NCI-H1417 treated with DMSO at 0.1 percent for 48 hours (cell line): ENCODE measurements around the gene COL20A1.
"Not testable (repeated sequence)": the region's sequence is repeated elsewhere in the genome, so short reads cannot be mapped to it uniquely, and the experiment has no call there.

Experiments
- DNase-seq: peaks from one replicate; lab custom pipeline; 2025; lab: John Stamatoyannopoulos, UW

Gene COL20A1

DNA sequence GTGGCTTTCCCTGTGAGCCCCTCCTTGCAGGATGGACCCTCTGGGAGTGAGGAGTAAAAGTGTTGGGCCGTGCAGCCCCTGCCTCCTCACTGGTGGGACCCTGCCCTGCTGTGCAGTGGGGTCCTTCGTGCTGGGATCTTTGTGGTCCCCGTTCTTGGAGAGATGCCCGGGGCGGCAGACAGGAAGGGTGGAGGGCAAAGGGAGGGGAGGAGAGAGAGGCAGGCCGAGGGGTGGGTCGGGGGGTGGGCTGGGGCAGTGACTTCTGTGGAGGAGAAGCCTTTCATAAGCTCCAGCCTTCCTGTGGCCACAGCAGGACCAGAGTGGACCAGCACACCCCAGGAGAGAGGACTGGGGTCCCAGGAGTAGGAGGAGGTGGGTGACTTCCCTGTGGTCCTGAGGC lies at the start of gene COL20A1:
Gene COL20A1, plus strand, starts transcription at position 283 of the 400 bp plus-strand sequence. CDS start 1,922 bp downstream, outside the sequence.
- no peak for DNase-seq

DNA sequence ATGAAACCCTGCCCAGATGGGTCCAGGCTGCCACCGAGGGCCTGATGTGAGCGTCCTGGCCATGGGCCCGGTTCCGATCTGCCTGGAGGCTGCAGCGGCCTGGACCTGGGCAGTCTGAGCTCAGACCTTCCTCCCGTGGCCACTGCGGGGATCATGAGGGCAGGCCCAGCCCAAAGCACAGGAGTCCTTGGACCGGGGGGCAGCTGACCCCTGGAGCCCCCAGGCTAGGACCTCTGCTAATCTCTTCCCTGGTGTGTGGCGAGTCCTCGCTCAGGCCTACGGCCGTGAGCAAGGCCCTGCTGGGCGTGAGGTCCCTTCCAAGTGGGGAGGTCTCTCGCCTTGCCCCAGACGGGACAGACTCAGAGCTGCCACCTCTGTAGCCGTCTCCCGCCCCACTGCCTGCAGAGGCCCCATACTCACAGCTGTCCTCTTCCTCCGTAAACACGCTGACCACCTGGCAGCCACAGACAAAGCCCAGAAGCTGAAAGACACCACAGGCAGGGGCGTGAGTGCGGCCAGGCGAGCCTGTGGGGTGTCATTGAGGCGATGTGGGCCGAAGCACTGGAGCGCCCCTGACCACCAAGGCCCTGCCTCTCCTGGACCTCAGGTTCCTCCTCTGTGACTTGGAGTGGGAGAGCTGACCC lies 49.3 kb upstream of the COL20A1 start:
- DNase-seq, result no peak

DNA sequence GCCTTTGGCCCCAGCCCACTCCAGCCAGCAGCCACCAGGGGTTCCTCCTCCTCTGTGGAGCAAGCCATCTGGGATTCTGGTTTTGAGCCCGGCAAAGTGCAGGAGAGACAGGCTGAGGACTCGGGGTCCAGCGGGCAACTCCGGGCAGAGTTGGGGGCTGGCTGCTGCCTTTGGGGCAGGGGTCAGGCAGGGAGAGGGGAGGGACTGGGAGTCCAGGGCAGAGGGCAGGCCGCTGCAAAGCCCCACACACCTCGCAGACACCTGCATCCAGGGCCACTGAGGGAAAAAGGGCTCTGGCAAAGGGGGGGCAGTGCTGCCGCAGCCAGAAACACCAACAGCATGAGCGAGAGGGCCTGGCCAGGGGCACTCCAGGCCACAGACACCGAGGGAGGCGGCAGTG lies 48.5 kb upstream of the COL20A1 start:
- no peak for DNase-seq

DNA sequence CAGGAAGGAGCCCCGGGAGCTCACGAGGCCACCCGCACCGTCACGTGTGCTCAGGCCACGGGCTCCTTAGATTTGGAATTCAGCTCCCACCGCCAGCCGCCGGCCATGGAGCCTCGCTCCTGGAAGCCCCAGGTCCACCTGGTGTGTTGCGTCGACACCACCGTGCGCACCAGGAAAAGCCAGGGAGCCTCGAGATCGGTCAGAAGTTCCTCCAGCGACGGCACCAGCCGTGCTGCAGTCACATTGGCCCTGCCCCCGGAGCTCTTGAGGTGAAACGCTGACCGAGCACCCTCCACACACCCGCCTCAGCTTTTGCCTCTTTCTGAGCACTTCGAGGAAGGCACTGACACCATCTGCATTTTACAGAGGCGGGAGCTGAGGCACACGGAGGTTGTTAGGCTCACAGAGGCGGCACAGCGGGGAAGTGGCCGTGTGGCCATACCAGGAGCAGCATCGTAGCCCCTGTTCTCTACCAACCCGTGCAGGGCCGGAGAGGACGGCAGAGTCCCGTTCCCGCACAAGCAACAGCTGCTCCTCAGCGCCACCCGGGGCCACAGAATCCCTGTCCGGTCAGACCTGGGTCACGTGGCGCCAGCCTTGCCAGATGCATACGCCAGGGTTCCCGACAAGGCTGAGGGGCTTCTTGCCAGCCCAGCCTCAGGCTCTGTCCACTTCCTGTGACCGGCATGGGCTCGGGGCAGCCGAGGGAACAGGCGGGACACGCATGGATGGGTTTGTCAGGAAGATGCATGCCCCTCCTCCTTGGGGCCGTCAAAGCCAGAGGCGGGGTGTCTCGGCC lies 46.3 kb upstream of the COL20A1 start:
- no peak for DNase-seq

DNA sequence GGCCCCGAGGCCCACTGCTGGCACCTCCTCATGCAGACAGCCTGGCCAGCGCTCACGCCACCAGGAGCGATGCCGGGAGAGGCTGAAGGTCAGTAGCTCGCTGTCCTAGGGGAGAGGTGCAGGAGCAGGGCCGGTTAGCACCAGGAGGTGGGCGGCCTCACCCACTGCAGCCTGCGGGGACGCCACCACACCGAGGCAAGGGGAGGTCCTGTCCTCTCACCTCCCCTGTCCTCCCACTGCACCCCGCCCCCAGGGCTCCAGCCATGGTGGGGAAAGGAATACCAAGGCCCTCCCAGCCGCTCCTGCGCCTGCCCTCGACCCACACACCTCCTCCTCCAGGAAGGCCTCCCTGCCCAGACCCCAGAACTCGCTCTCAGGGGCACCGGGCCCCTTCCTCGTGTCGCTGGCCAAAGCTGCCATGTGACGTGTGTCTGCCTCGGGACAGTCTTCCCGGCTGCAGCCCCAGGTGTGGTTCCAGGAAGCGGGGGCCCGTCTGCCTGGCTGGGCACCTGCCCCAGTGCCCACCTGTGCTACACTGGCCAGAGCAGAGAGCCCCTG lies 45.2 kb upstream of the COL20A1 start:
- no peak for DNase-seq

DNA sequence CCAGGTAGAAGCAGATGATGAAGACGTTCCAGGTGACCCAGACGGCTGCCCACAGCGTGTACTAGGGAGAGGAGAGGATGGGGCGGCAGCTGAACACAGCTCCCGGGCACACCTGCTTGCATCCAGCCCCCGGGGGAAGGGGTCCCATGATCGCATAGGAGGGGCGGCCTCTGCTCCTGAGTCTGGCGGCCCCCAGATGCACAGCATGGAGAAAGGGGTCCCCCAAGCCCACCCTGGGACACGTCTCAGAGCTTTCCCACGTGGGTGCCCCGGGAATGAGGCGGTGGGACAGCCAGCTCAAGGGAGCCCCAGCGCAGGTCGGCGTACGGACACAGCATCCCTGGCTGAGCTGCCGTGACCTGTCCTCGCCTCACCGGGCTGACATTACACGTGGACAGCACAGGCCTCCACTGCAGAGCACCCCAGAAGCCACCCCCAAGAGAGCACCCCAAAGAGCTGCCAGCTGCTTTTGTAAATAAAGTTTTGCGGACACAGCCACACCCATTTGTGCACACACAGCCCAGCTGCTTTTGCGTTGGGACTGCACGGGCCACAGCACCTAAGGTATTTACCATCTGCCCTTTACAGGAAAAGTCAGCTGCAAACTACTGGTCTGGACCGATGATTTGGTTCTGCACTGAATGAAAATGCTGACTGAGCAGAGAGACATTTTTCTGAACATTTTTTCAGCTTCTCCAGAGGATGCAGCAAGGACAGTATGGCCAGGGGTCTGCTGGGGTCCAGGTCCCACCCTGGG lies 44.0 kb upstream of the COL20A1 start:
- DNase-seq, result no peak

DNA sequence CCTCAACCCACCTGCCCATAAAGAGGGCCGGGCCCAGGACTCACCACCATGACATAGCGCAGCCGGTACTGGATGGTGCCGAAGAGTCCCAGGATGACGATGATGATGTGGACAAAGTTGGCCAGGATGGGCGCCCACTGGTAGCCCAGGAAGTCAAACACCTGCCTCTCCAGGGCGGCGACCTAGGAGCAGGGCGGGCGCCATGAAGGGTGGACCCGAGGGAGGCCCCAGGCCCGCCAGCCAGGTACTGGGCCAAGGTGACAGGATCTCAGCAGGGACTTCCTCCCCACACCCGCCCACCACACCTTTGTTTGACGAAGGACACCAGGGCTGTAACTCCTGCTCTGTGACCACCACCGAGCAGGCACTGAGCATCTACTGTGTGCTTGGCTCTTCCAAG lies 43.1 kb upstream of the COL20A1 start:
- DNase-seq, result no peak

DNA sequence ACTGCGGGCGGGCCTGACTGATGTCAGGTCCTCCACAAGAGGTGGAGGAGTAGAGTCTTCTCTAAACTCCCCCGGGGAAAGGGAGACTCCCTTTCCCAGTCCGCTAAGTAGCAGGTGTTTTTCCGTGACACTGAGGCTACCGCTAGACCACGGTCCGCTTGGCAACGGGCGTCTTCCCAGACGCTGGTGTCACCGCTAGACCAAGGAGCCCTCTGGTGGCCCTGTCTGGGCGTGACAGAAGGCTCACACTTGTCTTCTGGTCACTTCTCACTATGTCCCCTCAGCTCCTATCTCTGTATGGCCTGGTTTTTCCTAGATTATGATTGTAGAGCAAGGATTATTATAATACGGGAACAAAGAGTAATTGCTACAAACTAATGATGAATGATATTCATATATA lies 41.6 kb upstream of the COL20A1 start:
- DNase-seq, result not testable (repeated sequence)

DNA sequence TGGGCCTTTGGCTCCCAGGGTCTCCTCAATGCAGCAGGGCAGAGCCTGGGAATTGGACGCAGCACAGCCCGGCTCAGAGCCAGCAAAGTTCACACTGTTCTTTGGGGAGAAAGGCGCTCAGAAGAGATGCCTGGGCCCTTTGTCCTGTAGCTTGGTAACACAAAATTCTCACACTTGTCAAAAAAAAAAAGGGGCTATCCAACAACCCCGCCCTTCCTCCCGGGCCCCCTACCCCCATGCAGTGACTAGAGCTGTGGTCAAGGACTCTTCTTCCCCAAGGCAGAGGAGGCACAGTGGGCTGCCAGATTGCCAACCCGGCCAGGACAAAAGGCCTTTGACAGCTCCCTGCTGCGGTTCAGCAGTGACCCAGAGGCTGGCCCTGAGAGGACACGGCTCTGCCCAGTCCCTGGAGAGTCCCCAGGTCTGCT lies 40.7 kb upstream of the COL20A1 start:
- DNase-seq, result no peak

DNA sequence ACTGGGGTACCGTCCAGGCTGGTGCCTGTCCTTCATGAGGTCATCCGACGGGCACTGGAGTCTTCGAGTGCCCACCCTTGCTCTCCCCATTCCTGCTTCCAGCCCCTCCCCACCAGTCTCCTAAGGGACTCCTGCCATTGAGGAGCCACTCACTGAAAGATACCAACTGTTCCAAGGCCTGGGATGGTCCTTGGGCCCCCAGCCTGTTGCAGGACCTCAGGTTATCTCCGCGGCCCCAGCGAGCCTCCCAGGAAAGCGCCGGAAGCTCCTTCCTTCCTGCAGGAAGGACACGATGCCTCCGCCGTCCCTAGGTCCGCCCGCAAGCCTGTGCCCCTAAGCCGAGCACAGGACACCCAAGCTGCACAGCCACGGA lies 39.9 kb upstream of the COL20A1 start:
- DNase-seq, result no peak

DNA sequence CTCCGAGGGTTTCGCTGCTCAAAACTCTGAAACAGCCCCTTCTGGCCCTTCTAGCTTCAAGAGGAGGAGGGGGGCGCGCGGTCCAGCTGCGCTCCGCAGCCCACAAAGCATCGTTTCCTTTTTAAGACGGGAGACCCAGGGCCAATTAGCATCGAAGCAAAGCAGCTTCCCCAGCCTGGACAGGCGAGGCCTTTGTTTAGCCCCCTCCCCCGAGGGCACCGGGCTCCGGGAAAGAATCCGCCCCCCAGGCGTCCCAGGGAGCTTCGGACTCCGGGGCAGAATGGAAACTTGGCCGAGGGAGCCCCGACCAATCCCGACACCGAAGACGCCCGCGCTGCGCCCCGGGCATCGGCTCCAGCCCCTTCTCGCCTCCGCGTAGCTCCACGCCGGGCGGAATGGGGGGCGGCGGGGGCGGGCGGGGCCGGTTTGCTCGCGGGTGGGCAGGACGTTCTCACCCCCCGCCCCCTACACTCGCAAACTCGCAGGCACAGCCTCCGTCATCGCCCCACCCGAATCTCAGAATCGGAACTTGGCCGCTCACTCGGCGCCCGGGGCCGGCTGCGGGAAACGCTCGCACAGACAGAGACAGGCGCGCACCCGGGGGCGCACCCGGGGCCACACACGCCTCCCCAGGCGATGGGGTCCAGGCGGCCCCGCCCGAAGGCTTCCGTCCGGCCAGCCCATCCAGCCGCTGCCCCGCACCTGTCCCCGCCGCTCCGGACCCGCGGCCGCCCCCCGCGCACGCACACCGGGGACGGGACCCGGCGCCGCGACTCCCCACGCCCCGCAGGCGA lies 39.4 kb upstream of the COL20A1 start:
- DNase-seq, result no peak

DNA sequence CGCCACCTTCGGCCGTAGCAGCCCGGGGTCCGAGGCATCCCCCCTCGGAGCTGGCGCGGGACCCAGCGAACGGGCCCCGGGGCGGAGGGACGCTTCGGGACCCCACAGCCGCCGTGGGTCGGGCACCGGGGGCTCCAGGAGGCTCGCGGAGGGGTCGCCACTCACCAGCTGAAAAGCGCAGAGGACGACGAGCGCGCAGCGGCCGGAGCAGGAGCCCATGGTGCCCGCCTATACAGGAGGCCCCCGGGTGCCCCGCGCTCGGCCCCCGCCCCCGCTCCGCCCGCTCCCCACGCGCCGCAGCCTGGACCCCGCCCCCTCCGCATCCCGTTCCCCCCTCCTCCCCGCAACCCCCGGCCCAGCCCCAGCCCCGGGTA lies 38.8 kb upstream of the COL20A1 start, which contains the start of gene NKAIN4:
Gene NKAIN4, minus strand, starts transcription at position 232 of the 374 bp plus-strand sequence. Its CDS starts 13 bp downstream, at position 219.
- DNase-seq, result no peak

DNA sequence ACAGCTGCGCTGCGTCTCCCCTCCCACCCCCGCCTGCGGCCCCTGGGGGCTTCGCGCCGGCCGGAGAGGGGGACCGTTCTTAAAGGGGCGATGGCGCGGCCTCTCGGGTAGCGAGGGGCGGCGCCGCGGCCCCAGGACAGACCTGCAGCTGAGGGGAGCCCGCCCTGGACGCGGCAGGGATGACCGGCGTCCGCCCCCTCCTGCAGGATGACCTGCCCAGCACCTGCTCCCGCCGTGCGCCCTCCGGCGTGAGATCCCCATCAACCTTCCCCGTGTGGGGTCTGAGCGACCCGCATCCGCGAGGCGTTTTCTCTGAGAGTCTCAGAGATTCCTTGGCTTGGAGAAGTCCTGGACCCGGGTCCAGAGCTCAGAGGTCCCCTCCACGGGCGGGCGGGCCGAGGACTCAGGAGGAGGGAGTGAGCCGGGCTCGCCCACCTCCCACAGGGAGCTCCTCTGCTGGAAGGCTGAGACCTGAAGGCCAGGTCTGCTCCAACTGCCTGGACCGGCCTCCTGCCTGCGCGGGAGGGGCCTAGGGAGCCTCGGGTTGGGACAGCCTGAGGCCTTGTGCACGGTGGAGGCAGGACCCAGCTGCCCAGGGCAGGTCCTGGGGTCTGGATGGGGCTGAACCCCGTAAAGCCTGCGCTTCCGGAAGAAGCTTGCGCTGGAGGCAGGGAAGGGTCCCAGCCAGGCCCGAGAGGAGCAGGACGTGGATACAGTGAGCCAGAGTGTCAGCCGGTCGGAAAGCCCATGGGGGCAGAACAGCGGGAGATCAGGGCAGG lies 38.2 kb upstream of the COL20A1 start:
- DNase-seq, result no peak

DNA sequence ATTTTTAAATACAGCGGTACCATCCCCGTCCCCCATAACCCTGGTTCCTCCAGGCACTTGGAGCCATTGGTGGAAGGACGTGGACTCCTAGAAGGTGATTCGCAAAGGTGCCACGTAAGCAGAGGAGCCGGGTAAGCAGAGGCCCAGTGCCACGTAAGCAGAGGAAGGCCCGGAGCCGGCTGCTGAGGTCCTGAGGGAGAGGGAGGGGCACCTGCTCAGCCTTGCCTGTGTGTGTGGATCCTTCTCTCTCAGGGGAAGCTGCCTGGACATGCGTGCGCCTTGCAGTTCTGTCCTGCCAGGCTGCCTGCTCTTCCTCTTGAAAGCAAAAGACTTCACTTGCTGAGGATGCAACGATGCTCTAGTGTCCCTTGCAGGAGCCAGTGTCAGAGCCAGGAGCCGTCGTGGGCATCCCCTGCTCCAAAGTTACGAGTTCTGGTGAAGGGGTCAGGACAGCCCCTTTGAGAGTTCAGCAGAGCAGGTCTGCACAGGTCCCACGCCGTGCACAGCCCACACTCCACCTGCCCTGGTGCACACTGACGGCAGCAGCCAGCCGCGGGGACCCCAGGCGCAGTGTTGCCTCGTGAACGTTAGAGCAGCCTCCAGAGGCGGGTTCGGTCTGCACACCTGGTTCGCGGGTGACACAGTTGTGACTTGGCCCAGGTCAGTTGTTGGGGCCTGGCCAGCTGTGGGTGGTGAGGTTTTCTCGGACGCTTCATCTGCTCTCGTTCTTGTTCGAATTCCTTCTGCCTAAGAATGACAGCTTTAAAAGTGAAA lies 36.9 kb upstream of the COL20A1 start:
- DNase-seq, result no peak

DNA sequence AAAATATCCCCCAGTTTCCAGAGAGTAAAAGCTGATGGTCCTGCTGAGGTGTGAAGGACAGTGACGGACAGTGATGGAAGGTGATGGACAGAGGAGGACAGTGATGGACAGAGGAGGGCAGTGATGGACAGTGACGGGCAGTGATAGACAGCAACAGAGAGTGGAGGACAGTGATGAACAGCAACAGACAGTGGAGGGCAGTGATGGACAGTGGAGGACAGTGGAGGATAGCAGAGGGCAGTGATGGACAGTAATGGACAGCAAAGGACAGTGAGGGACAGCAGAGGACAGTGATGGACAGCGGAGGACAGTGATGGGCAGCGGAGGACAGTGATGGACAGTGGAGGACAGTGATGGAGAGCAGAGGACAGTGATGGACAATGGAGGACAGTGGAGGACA lies 36.0 kb upstream of the COL20A1 start:
- no peak for DNase-seq

DNA sequence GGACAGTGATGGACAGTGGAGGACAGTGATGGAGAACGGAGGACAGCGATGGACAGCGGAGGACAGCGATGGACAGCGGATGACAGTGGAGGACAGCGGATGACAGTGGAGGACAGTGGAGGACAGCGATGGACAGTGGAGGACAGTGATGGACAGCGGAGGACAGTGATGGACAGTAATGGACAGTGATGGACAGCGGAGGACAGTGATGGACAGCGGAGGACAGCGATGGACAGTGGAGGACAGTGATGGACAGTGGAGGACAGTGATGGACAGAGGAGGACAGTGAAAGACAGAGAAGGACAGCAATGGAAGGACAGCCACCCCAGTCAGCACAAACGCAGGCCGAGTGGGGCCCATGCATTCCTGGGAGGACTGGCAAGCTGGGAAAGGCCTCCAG lies 35.4 kb upstream of the COL20A1 start:
- no peak for DNase-seq

DNA sequence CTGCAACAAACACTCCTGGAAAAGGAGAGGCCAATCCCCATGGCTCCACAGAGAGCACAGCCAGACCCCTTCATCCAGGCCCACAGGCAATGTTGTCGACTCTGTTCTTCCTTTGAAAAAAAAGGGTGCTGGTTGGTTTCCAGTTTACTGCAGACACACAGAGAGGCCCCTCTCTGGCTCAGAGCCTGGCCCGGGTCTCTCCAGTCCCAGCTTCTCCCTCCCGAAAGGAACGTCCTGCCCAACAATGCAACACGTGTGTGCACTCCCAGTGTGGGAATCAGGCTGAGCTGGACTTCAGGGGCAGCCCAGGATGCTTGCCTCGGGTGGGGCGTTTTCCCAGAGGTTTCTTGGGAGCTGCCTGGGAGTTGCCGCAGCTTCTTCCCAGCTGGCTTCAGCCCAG lies 34.2 kb upstream of the COL20A1 start:
- no peak for DNase-seq

DNA sequence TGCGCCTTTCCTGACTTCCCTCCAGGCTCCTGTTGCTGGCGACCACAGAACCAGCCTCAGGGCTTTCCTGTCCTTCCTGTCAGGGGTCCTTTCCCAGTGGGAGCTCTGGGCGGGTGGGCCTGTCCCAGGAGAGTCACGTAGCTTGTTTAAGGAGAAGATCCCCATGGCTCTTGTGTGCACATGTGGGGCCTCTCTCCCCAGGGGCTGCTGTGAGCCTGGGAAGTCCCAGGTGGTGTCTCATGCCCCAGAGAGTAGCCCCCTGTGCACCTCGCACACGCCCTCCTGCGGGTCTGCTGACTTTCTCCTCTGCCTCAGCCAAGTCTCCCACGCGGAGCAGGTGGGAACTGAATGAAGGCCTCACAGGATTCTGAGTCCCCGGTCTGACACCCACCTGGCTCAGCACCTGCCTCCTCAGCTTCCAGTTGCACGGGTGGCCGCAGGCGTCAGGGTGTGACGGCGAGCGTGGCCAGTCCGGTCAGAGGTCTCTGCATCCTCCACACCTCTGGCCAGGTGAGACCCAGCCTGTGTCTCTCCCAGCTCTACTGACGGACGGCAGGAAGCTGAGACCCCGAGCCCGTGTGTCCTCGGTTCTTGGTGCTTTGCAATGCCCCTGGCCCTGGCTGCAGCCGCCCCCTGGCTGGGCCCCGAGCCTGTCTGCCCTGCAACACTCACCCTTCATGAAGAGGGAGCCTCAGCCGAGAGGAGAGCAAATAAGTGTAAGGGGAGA lies 33.1 kb upstream of the COL20A1 start:
- DNase-seq, result no peak

DNA sequence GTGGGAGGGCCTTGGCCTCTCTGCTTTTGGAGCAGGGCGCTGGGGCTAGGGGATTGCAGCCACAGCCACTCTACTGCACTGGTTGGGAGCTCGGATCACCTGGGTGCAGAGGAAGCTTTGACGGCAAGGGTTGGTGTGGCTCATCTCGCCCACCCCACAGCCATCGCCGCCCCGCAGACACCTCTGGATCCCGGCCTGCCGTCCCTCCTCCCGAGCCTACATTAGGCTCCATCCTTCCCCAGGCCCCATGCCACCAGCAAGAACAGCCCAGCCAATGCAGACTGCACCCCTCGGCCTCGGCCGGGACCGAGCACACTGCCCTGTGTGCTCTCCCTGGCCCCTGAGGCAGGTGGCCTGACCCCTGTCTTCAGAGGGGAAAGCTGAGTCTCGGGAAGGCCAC lies 32.5 kb upstream of the COL20A1 start:
- no peak for DNase-seq
